K562 (cell line): ENCODE results near the gene RPL28. TPM values are rescaled to one million over a fixed set of nuclear protein-coding genes. Genes with fewer than 3 reads are reported as not detected.

ENCODE experiments used
- AFF4 ChIP-seq: sonication (generic); formaldehyde crosslinking; IDR thresholded peaks from 2 replicates; pipeline ENCODE4 v1.8.0; 2023; ENCODE audit warnings: mild to moderate bottlenecking, missing genetic modification reagents
- ASH1L ChIP-seq: fragments of 450-650 bp; IDR thresholded peaks from 2 replicates; pipeline ENCODE4 v1.6.1; 2018; ENCODE audit warnings: borderline replicate concordance, mild to moderate bottlenecking, low read depth; ENCODE audit not compliant: partially characterized antibody
- BCOR ChIP-seq: fragments of 450-650 bp; IDR thresholded peaks from 2 replicates; pipeline ENCODE4 v1.6.1; 2016
- RAD21 ChIP-seq, 2 experiments: fragments of 250-450 bp in 1 of 2; fragments of 450-650 bp in 1 of 2; sonication (Bioruptor Pico) in 1 of 2; formaldehyde crosslinking in 1 of 2; IDR thresholded peaks in 1 of 2; conservative IDR thresholded peaks in 1 of 2; 2 replicates each; pipeline versions ENCODE4 v1.4.0 to v1.8.0; 2020 to 2022; ENCODE audit warnings: mild to moderate bottlenecking in 2 of 2, moderate library complexity in 1 of 2
- polyA plus RNA-seq, 8 experiments: library from polyadenylated mRNA; depleted of rRNA in 4 of 8; stranded (reverse) in 5 of 8; unstranded in 3 of 8; fragments of >200 nt; fragmentation: Nextera tagmentation in 2 of 8; fragmentation: Illumina TruSeq in 1 of 8; extraction: Ambion mirVana in 2 of 8; extraction: Trizol in 1 of 8; gene quantifications; 2 replicates each; pipeline versions ENCODE4 v1.2.1 to v1.2.3, GENCODE V29; 2011 to 2014; ENCODE audit warnings: inconsistent platforms in 1 of 8, missing spikeins in 1 of 8
- total RNA-seq, 7 experiments: library from RNA; depleted of rRNA in 6 of 7; stranded (reverse); fragments of >200 nt in 6 of 7; fragmentation: Illumina TruSeq in 2 of 7; extraction: Trizol in 2 of 7; gene quantifications; 2 replicates each; pipeline versions ENCODE4 v1.2.1 to v1.2.3, GENCODE V29; 2011 to 2021; ENCODE audit warnings: low replicate concordance in 1 of 7
- TF ChIP-seq, protein P1 (sequence below): fragments of 450-650 bp; formaldehyde crosslinking; IDR thresholded peaks from 2 replicates; pipeline ENCODE4 v1.4.0; 2020; ENCODE audit warnings: mild to moderate bottlenecking, moderate library complexity

RPL28 gene
- total and polyA plus RNA-seq, 9 of the 15 experiments (the other 6 are each of a cell fraction or from before 2014, with no cell fraction given) = 124 to 3,106 (median 622) TPM

DNA sequence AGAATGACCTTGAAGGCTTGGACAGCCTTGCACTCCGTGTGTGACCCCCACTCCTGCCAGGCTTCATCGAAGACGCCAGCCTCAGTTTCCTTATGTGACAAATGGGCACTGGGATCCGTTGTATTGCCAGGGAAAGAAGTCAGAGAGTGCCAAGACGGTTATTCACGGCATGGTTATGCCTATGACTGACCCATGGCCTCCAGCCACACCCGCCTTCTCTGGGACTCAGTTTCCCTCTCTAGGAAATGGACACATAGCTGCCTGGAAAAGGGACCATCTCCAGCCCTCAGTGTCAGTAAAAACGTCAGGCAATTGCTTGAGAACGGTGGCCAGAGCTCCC is 22.8 kb downstream of the RPL28 start (continued):
- TF ChIP-seq AFF4 (CRISPR knock-in tag) (no peak), ASH1L (no peak), BCOR (peak; percentile 97), RAD21 (CRISPR knock-in tag; conservative IDR thresholded peaks at IDR 0.05 in 1 of 2, IDR thresholded peaks at IDR 0.05 in 1 of 2) (no peak)
- TF ChIP-seq, protein P1, sequence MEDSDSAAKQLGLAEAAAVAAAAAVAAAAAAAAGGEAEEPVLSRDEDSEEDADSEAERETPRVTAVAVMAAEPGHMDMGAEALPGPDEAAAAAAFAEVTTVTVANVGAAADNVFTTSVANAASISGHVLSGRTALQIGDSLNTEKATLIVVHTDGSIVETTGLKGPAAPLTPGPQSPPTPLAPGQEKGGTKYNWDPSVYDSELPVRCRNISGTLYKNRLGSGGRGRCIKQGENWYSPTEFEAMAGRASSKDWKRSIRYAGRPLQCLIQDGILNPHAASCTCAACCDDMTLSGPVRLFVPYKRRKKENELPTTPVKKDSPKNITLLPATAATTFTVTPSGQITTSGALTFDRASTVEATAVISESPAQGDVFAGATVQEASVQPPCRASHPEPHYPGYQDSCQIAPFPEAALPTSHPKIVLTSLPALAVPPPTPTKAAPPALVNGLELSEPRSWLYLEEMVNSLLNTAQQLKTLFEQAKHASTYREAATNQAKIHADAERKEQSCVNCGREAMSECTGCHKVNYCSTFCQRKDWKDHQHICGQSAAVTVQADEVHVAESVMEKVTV (CRISPR knock-in tag) = no peak
